Measurements from ENCODE around the gene CST1. TPM values are rescaled to one million over a fixed set of nuclear protein-coding genes. Genes with fewer than 3 reads are reported as not detected.
"Not testable (repeated sequence)": the region's sequence is repeated elsewhere in the genome, so short reads cannot be mapped to it uniquely, and the experiment has no call there.

The CST1 gene
- total RNA-seq, 5 donors from 2014 or later (not counting 1 experiment from before 2014, with no cell fraction given): not detected

GRCh38 chr20:23773127-23773526 is 22.4 kb upstream of the CST1 start:
- H3K4me3 ChIP-seq (ENCODE audit: control insufficient read depth in 1 of 2, extremely low read depth in 1 of 2, low read length in 1 of 2): no peak overlapping the region
- Mint-ChIP-seq H3K36me3 (no peaks in the 10 kb centered on the region), H3K27me3 (peaks cover 14 to 16% of the 10 kb centered on the region in 2 donors), H3K4me1 (no peaks in the 10 kb centered on the region), H3K27ac (no peak overlapping the region), H3K9me3 (no peaks in the 10 kb centered on the region), H3K4me3 (no peak overlapping the region)
- ChIA-PET POLR2A (no interaction called here), CTCF (no interaction called here)
- WGBS (ENCODE audit: insufficient coverage): 91% methylated on average over 7 of the region's 8 CpGs
- ATAC-seq (replicated peaks in 1 of 4): no peak
- no peaks in the 10 kb centered on the region for H3K9me3 ChIP-seq
- no peaks in the 10 kb centered on the region for H3K4me1 ChIP-seq (ENCODE audit: control insufficient read depth in 1 of 2, extremely low read depth in 1 of 2, insufficient read depth in 2 of 2, low read length in 2 of 2)
- DNase-seq: no peak
- H3K27me3 ChIP-seq (replicated peaks in 1 of 2; ENCODE audit: control insufficient read depth in 2 of 2, extremely low read depth in 1 of 2, insufficient read depth in 2 of 2, low read length in 1 of 2): peaks cover 2 to 10% of the 10 kb centered on the region in 2 experiments
- H3K27ac ChIP-seq (ENCODE audit: low read length): no peak overlapping the region
- H3K36me3 ChIP-seq (ENCODE audit: control insufficient read depth in 2 of 2, extremely low read depth in 1 of 2, insufficient read depth in 1 of 2, low read length in 1 of 2): no peaks in the 10 kb centered on the region

- peaks cover 2 to 10% of the 10 kb centered on the region in 2 experiments for H3K27me3 ChIP-seq (replicated peaks in 1 of 2; ENCODE audit: control insufficient read depth in 2 of 2, extremely low read depth in 1 of 2, insufficient read depth in 2 of 2, low read length in 1 of 2)
- Mint-ChIP-seq H3K9me3 (no peaks in the 10 kb centered on the region), H3K4me1 (no peaks in the 10 kb centered on the region), H3K27me3 (peaks cover 10 to 15% of the 10 kb centered on the region in 2 donors), H3K36me3 (no peaks in the 10 kb centered on the region), H3K27ac (no peak overlapping the region), H3K4me3 (no peak overlapping the region)
- H3K4me3 ChIP-seq (ENCODE audit: control insufficient read depth in 1 of 2, extremely low read depth in 1 of 2, low read length in 1 of 2): no peak overlapping the region
- no peak for DNase-seq
- no peaks in the 10 kb centered on the region for H3K36me3 ChIP-seq (ENCODE audit: control insufficient read depth in 2 of 2, extremely low read depth in 1 of 2, insufficient read depth in 1 of 2, low read length in 1 of 2)
- H3K4me1 ChIP-seq (ENCODE audit: control insufficient read depth in 1 of 2, extremely low read depth in 1 of 2, insufficient read depth in 2 of 2, low read length in 2 of 2): no peaks in the 10 kb centered on the region
- ChIA-PET CTCF (no interaction called here), POLR2A (no interaction called here)
- 80% methylated on average over 2 of the region's 3 CpGs for WGBS (ENCODE audit: insufficient coverage)
- no peak overlapping the region for H3K27ac ChIP-seq (ENCODE audit: low read length)
- no peak for ATAC-seq (replicated peaks in 1 of 4)
- no peaks in the 10 kb centered on the region for H3K9me3 ChIP-seq
Observed at GRCh38 chr20:23772074-23772473, 21.3 kb upstream of the CST1 start.

DNA sequence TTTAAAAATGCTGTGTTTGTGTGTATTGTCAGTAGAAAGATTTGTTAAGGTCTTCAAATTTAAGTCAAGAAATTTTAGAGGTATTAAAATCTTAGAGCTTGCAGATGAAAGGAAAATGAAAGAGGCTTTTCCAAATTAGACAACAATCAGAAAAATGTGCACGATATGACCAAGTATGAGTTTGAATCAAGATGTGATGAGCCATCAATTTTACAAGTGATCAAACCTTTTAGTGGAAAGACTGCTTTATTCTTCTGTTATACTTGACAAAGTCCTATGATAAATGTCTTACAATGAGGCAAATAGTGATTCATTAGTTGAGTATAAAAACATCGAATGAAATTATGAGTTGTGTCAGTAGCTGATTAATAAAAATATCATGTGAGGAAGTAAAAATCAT is 19.6 kb upstream of the CST1 start:
- Histone ChIP-seq H3K9me3 (no peaks in the 10 kb centered on the region), H3K27me3 (replicated peaks in 1 of 2; ENCODE audit: control insufficient read depth in 2 of 2, extremely low read depth in 1 of 2, insufficient read depth in 2 of 2, low read length in 1 of 2) (peaks cover 2 to 6% of the 10 kb centered on the region in 2 experiments), H3K27ac (ENCODE audit: low read length) (no peak overlapping the region), H3K4me1 (ENCODE audit: control insufficient read depth in 1 of 2, extremely low read depth in 1 of 2, insufficient read depth in 2 of 2, low read length in 2 of 2) (no peaks in the 10 kb centered on the region), H3K36me3 (ENCODE audit: control insufficient read depth in 2 of 2, extremely low read depth in 1 of 2, insufficient read depth in 1 of 2, low read length in 1 of 2) (no peaks in the 10 kb centered on the region), H3K4me3 (ENCODE audit: control insufficient read depth in 1 of 2, extremely low read depth in 1 of 2, low read length in 1 of 2) (no peak overlapping the region)
- Mint-ChIP-seq H3K9me3 (no peaks in the 10 kb centered on the region), H3K27ac (no peak overlapping the region), H3K4me1 (no peaks in the 10 kb centered on the region), H3K27me3 (peaks cover 5 to 16% of the 10 kb centered on the region in 2 donors), H3K4me3 (no peak overlapping the region), H3K36me3 (no peaks in the 10 kb centered on the region)
- POLR2A ChIA-PET: no interaction called here
- CTCF ChIA-PET: no interaction called here
- ATAC-seq (replicated peaks in 1 of 4) (no peak), DNase-seq (no peak)
- WGBS (ENCODE audit: insufficient coverage): 83% methylated on average over 2 of the region's 2 CpGs

DNA sequence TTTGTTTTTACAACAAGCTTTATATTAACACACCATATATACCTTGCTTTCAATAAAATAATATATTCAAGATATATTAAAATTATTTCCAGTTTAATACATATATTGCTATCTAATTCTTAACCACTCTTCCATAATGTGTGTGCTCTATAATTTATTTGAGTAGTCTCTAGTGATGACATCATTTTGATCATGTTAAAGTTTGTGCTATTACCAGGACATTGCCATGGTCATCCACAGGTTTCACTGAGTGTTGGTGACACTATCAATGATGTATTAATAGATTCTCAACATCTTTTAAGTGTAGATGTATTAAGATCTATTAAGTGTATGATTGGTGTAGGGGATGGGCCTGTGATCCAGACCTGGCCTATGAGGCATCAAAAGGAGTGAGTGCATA is 17.8 kb upstream of the CST1 start:
- H3K9me3 Mint-ChIP-seq; DNase-seq; H3K36me3 ChIP-seq (ENCODE audit: control insufficient read depth in 2 of 2, extremely low read depth in 1 of 2, insufficient read depth in 1 of 2, low read length in 1 of 2); ATAC-seq (replicated peaks in 1 of 4); CTCF ChIA-PET; H3K4me3 Mint-ChIP-seq; H3K27me3 ChIP-seq (replicated peaks in 1 of 2; ENCODE audit: control insufficient read depth in 2 of 2, extremely low read depth in 1 of 2, insufficient read depth in 2 of 2, low read length in 1 of 2); H3K4me1 Mint-ChIP-seq; H3K4me3 ChIP-seq (ENCODE audit: control insufficient read depth in 1 of 2, extremely low read depth in 1 of 2, low read length in 1 of 2); POLR2A ChIA-PET; H3K27me3 Mint-ChIP-seq; H3K27ac Mint-ChIP-seq; H3K9me3 ChIP-seq; H3K27ac ChIP-seq (ENCODE audit: low read length); H3K4me1 ChIP-seq (ENCODE audit: control insufficient read depth in 1 of 2, extremely low read depth in 1 of 2, insufficient read depth in 2 of 2, low read length in 2 of 2); H3K36me3 Mint-ChIP-seq: not testable (repeated sequence)

- Mint-ChIP-seq H3K27ac (no peak overlapping the region), H3K27me3 (peaks cover 0 to 8% of the 10 kb centered on the region in 2 donors), H3K9me3 (no peaks in the 10 kb centered on the region), H3K4me3 (no peak overlapping the region), H3K36me3 (no peaks in the 10 kb centered on the region), H3K4me1 (no peaks in the 10 kb centered on the region)
- ATAC-seq (replicated peaks in 1 of 4): no peak
- H3K27me3 ChIP-seq (replicated peaks in 1 of 2; ENCODE audit: control insufficient read depth in 2 of 2, extremely low read depth in 1 of 2, insufficient read depth in 2 of 2, low read length in 1 of 2): peaks cover 0 to 8% of the 10 kb centered on the region in 2 experiments
- no CpG with 5 or more reads among the region's 1 CpG for WGBS (ENCODE audit: insufficient coverage)
- ChIA-PET POLR2A (no interaction called here), CTCF (no interaction called here)
- no peaks in the 10 kb centered on the region for H3K9me3 ChIP-seq
- H3K36me3 ChIP-seq (ENCODE audit: control insufficient read depth in 2 of 2, extremely low read depth in 1 of 2, insufficient read depth in 1 of 2, low read length in 1 of 2): no peaks in the 10 kb centered on the region
- no peaks in the 10 kb centered on the region for H3K4me1 ChIP-seq (ENCODE audit: control insufficient read depth in 1 of 2, extremely low read depth in 1 of 2, insufficient read depth in 2 of 2, low read length in 2 of 2)
- no peak for DNase-seq
- H3K27ac ChIP-seq (ENCODE audit: low read length): no peak overlapping the region
- no peak overlapping the region for H3K4me3 ChIP-seq (ENCODE audit: control insufficient read depth in 1 of 2, extremely low read depth in 1 of 2, low read length in 1 of 2)
Observed at GRCh38 chr20:23766531-23766930, 15.8 kb upstream of the CST1 start.

GRCh38 chr20:23765578-23765977 is 14.8 kb upstream of the CST1 start:
- peaks cover 0 to 8% of the 10 kb centered on the region in 2 experiments for H3K27me3 ChIP-seq (replicated peaks in 1 of 2; ENCODE audit: control insufficient read depth in 2 of 2, extremely low read depth in 1 of 2, insufficient read depth in 2 of 2, low read length in 1 of 2)
- ATAC-seq (replicated peaks in 1 of 4): no peak
- H3K36me3 ChIP-seq (ENCODE audit: control insufficient read depth in 2 of 2, extremely low read depth in 1 of 2, insufficient read depth in 1 of 2, low read length in 1 of 2): no peaks in the 10 kb centered on the region
- ChIA-PET CTCF (no interaction called here), POLR2A (no interaction called here)
- WGBS (ENCODE audit: insufficient coverage): no CpG with 5 or more reads among the region's 5 CpGs
- Mint-ChIP-seq H3K27me3 (peaks cover 0 to 8% of the 10 kb centered on the region in 2 donors), H3K9me3 (no peaks in the 10 kb centered on the region), H3K27ac (no peak overlapping the region), H3K36me3 (no peaks in the 10 kb centered on the region), H3K4me1 (no peaks in the 10 kb centered on the region), H3K4me3 (no peak overlapping the region)
- H3K4me1 ChIP-seq (ENCODE audit: control insufficient read depth in 1 of 2, extremely low read depth in 1 of 2, insufficient read depth in 2 of 2, low read length in 2 of 2): no peaks in the 10 kb centered on the region
- H3K27ac ChIP-seq (ENCODE audit: low read length): no peak overlapping the region
- no peak for DNase-seq
- no peaks in the 10 kb centered on the region for H3K9me3 ChIP-seq
- H3K4me3 ChIP-seq (ENCODE audit: control insufficient read depth in 1 of 2, extremely low read depth in 1 of 2, low read length in 1 of 2): no peak overlapping the region

- DNase-seq; CTCF ChIA-PET; H3K9me3 Mint-ChIP-seq; H3K36me3 Mint-ChIP-seq; H3K9me3 ChIP-seq; H3K4me3 Mint-ChIP-seq; H3K27me3 Mint-ChIP-seq; H3K4me3 ChIP-seq (ENCODE audit: control insufficient read depth in 1 of 2, extremely low read depth in 1 of 2, low read length in 1 of 2); H3K27ac ChIP-seq (ENCODE audit: low read length); H3K4me1 ChIP-seq (ENCODE audit: control insufficient read depth in 1 of 2, extremely low read depth in 1 of 2, insufficient read depth in 2 of 2, low read length in 2 of 2); H3K36me3 ChIP-seq (ENCODE audit: control insufficient read depth in 2 of 2, extremely low read depth in 1 of 2, insufficient read depth in 1 of 2, low read length in 1 of 2); H3K27ac Mint-ChIP-seq; H3K27me3 ChIP-seq (replicated peaks in 1 of 2; ENCODE audit: control insufficient read depth in 2 of 2, extremely low read depth in 1 of 2, insufficient read depth in 2 of 2, low read length in 1 of 2); POLR2A ChIA-PET; H3K4me1 Mint-ChIP-seq; ATAC-seq (replicated peaks in 1 of 4): not testable (repeated sequence)
- WGBS (ENCODE audit: insufficient coverage): 0% methylated on average over 1 of the region's 2 CpGs
Observed at GRCh38 chr20:23764630-23765029, 13.9 kb upstream of the CST1 start.

Measured in T-cell (primary cell).